IgD-negative memory B cell (primary cell): Measurements from ENCODE around the gene EXOSC5. TPM values are rescaled to one million over a fixed set of nuclear protein-coding genes. Genes with fewer than 3 reads are reported as not detected.
A peak's percentile ranks its signal among the peaks of the same experiment; 100 is the strongest.
"Not testable (repeated sequence)": the region's sequence is repeated elsewhere in the genome, so short reads cannot be mapped to it uniquely, and the experiment has no call there.

Experiments used
- H3K27ac Mint-ChIP-seq, 3 donors: one replicate each; pipeline ENCODE4 v1.8.0; 2020 to 2022; ENCODE audit warnings: mild to moderate bottlenecking in 3 of 3, mixed read lengths in 3 of 3, moderate library complexity in 1 of 3
- H3K27me3 Mint-ChIP-seq: one replicate; pipeline ENCODE4 v1.8.0; 2021; ENCODE audit warnings: mixed read lengths
- H3K36me3 Mint-ChIP-seq: one replicate; pipeline ENCODE4 v1.8.0; 2020; ENCODE audit warnings: mild to moderate bottlenecking, mixed read lengths
- H3K4me1 Mint-ChIP-seq, 3 donors: one replicate each; pipeline ENCODE4 v1.8.0; 2020 to 2022; ENCODE audit warnings: mixed read lengths in 3 of 3, mild to moderate bottlenecking in 1 of 3
- H3K4me3 Mint-ChIP-seq, 4 donors: one replicate each; pipeline ENCODE4 v1.8.0; 2020 to 2022; ENCODE audit warnings: mild to moderate bottlenecking in 4 of 4, mixed read lengths in 4 of 4, moderate library complexity in 3 of 4
- H3K9me3 Mint-ChIP-seq, 3 donors: one replicate each; pipeline ENCODE4 v1.8.0; 2020 to 2021; ENCODE audit warnings: mixed read lengths in 3 of 3, mild to moderate bottlenecking in 1 of 3
- polyA plus RNA-seq: library from polyadenylated mRNA; unstranded; fragments of 300-500 nt; fragmentation: Illumina TruSeq; gene quantifications from one replicate; pipeline ENCODE4 v1.2.3, GENCODE V29; 2021

Gene EXOSC5
- polyA plus RNA-seq, 1 donor from 2014 or later, result 75.1 TPM

- Mint-ChIP-seq H3K9me3 (no peaks in the 10 kb centered on the region), H3K27me3 (no peaks in the 10 kb centered on the region), H3K36me3 (peaks cover 3% of the 10 kb centered on the region), H3K4me1 (peaks cover 14 to 23% (median 15%) of the 10 kb centered on the region in 3 donors), H3K4me3 (peak overlapping the region in 1 of 4 donors; percentile 0), H3K27ac (peak overlapping the region in 1 of 3 donors; percentile 99)
Measured at GRCh38 chr19:41357746-41358145, 39.4 kb downstream of the EXOSC5 start.

GRCh38 chr19:41356984-41357739 is 40.0 kb downstream of the EXOSC5 start:
- H3K4me3 Mint-ChIP-seq, result peak overlapping the region in 2 of 4 donors; percentile 49 to 54
- no peaks in the 10 kb centered on the region for H3K27me3 Mint-ChIP-seq
- peaks cover 3% of the 10 kb centered on the region for H3K36me3 Mint-ChIP-seq
- H3K9me3 Mint-ChIP-seq, result no peaks in the 10 kb centered on the region
- peaks cover 14 to 19% (median 15%) of the 10 kb centered on the region in 3 donors for H3K4me1 Mint-ChIP-seq
- H3K27ac Mint-ChIP-seq, result peak overlapping the region; percentile 2 to 99 (median 35)

- peaks cover 14 to 20% (median 18%) of the 10 kb centered on the region in 3 donors for H3K4me1 Mint-ChIP-seq
- peaks cover 4% of the 10 kb centered on the region for H3K36me3 Mint-ChIP-seq
- H3K27me3 Mint-ChIP-seq, result no peaks in the 10 kb centered on the region
- peak overlapping the region; percentile 7 to 99 (median 69) for H3K27ac Mint-ChIP-seq
- H3K9me3 Mint-ChIP-seq, result peaks cover 0 to 3% (median 0%) of the 10 kb centered on the region in 3 donors
- peak overlapping the region in 2 of 4 donors; percentile 5 to 99 for H3K4me3 Mint-ChIP-seq
Measured at GRCh38 chr19:41355802-41356201, 41.4 kb downstream of the EXOSC5 start.

- Mint-ChIP-seq H3K4me3 (peak overlapping the region in 3 of 4 donors; percentile 34 to 99 (median 85)), H3K9me3 (peaks cover 0 to 3% (median 0%) of the 10 kb centered on the region in 3 donors), H3K4me1 (peaks cover 14 to 21% (median 20%) of the 10 kb centered on the region in 3 donors), H3K27ac (peak overlapping the region; percentile 7 to 99 (median 69)), H3K27me3 (no peaks in the 10 kb centered on the region), H3K36me3 (peaks cover 4% of the 10 kb centered on the region)
Measured at GRCh38 chr19:41355035-41355434, 42.1 kb downstream of the EXOSC5 start.

GRCh38 chr19:41354343-41354953 is 42.7 kb downstream of the EXOSC5 start:
- Mint-ChIP-seq H3K27me3 (no peaks in the 10 kb centered on the region), H3K4me1 (peaks cover 20 to 26% (median 25%) of the 10 kb centered on the region in 3 donors)

GRCh38 chr19:41353466-41354342 is 43.5 kb downstream of the EXOSC5 start, which contains the start of gene TGFB1:
TSS of gene TGFB1 (minus strand) at chr19:41353922. CDS start at chr19:41353044, 878 bp downstream.
- Mint-ChIP-seq H3K36me3 (peaks cover 8% of the 10 kb centered on the region), H3K4me1 (peaks cover 28 to 32% (median 32%) of the 10 kb centered on the region in 3 donors), H3K4me3 (peak within 1 kb of the TSS; percentile 98 to 100 (median 98)), H3K27ac (peak within 1 kb of the TSS; percentile 91 to 99 (median 97)), H3K27me3 (no peaks in the 10 kb centered on the region), H3K9me3 (peaks cover 0 to 3% (median 0%) of the 10 kb centered on the region in 3 donors)

More at GRCh38 chr19:41354343-41354953, 42.7 kb downstream of the EXOSC5 start:
- Mint-ChIP-seq H3K4me3 (peak overlapping the region in 2 of 4 donors; percentile 76 to 99), H3K9me3 (peaks cover 0 to 3% (median 0%) of the 10 kb centered on the region in 3 donors), H3K27ac (peak overlapping the region in 2 of 3 donors; percentile 96 to 99), H3K36me3 (peaks cover 4% of the 10 kb centered on the region)

- Mint-ChIP-seq H3K27ac (peak overlapping the region; percentile 91 to 99 (median 97)), H3K4me1 (peaks cover 28 to 33% (median 33%) of the 10 kb centered on the region in 3 donors), H3K4me3 (peak overlapping the region; percentile 98 to 100 (median 98)), H3K27me3 (no peaks in the 10 kb centered on the region), H3K36me3 (peaks cover 10% of the 10 kb centered on the region), H3K9me3 (peaks cover 0 to 3% (median 0%) of the 10 kb centered on the region in 3 donors)
Measured at GRCh38 chr19:41352609-41353465, 44.3 kb downstream of the EXOSC5 start.

GRCh38 chr19:41352279-41352608 is 44.9 kb downstream of the EXOSC5 start:
- peaks cover 0 to 3% (median 0%) of the 10 kb centered on the region in 3 donors for H3K9me3 Mint-ChIP-seq
- peak overlapping the region; percentile 91 to 99 (median 97) for H3K27ac Mint-ChIP-seq
- H3K36me3 Mint-ChIP-seq, result peaks cover 10% of the 10 kb centered on the region
- peak overlapping the region; percentile 98 to 100 (median 98) for H3K4me3 Mint-ChIP-seq
- H3K27me3 Mint-ChIP-seq, result no peaks in the 10 kb centered on the region
- H3K4me1 Mint-ChIP-seq, result peaks cover 28 to 33% (median 32%) of the 10 kb centered on the region in 3 donors

- peaks cover 28 to 31% (median 30%) of the 10 kb centered on the region in 3 donors for H3K4me1 Mint-ChIP-seq
- no peaks in the 10 kb centered on the region for H3K27me3 Mint-ChIP-seq
- peaks cover 0 to 3% (median 0%) of the 10 kb centered on the region in 3 donors for H3K9me3 Mint-ChIP-seq
- H3K4me3 Mint-ChIP-seq, result peak overlapping the region; percentile 98 to 100 (median 98)
- peak overlapping the region; percentile 91 to 99 (median 97) for H3K27ac Mint-ChIP-seq
- peaks cover 10% of the 10 kb centered on the region for H3K36me3 Mint-ChIP-seq
Measured at GRCh38 chr19:41351339-41352245, 45.6 kb downstream of the EXOSC5 start.

GRCh38 chr19:41350735-41351338 is 46.3 kb downstream of the EXOSC5 start:
- peaks cover 7% of the 10 kb centered on the region for H3K36me3 Mint-ChIP-seq
- H3K27ac Mint-ChIP-seq, result peak overlapping the region; percentile 91 to 99 (median 97)
- no peaks in the 10 kb centered on the region for H3K27me3 Mint-ChIP-seq
- H3K4me3 Mint-ChIP-seq, result peak overlapping the region; percentile 98 to 100 (median 98)
- H3K9me3 Mint-ChIP-seq, result peaks cover 0 to 3% (median 0%) of the 10 kb centered on the region in 3 donors
- H3K4me1 Mint-ChIP-seq, result peaks cover 25 to 32% (median 30%) of the 10 kb centered on the region in 3 donors

GRCh38 chr19:41346916-41347315 is 50.2 kb downstream of the EXOSC5 start:
- Mint-ChIP-seq H3K27ac (peak overlapping the region in 1 of 3 donors; percentile 77), H3K4me1 (peaks cover 21 to 38% (median 32%) of the 10 kb centered on the region in 3 donors), H3K4me3 (peak overlapping the region in 2 of 4 donors; percentile 25 to 68)
- not testable (repeated sequence) for H3K9me3 Mint-ChIP-seq, H3K27me3 Mint-ChIP-seq, H3K36me3 Mint-ChIP-seq

- Mint-ChIP-seq H3K4me1 (peaks cover 18 to 30% (median 28%) of the 10 kb centered on the region in 3 donors), H3K27me3 (peaks cover 1% of the 10 kb centered on the region), H3K27ac (peak overlapping the region in 1 of 3 donors; percentile 81), H3K9me3 (no peaks in the 10 kb centered on the region), H3K4me3 (peak overlapping the region in 2 of 4 donors; percentile 60 to 79), H3K36me3 (peaks cover 11% of the 10 kb centered on the region)
Measured at GRCh38 chr19:41344162-41344561, 53.0 kb downstream of the EXOSC5 start.
